ENCODE measurements around the gene VWA3B. TPM values are rescaled to one million over a fixed set of nuclear protein-coding genes. Genes with fewer than 3 reads are reported as not detected.
"Not testable (repeated sequence)": the region's sequence is repeated elsewhere in the genome, so short reads cannot be mapped to it uniquely, and the experiment has no call there.

VWA3B gene
- total RNA-seq, 1 donor from 2014 or later: not detected

GRCh38 chr2:98300141-98300874, 213.3 kb downstream of the VWA3B start:
- Histone ChIP-seq H3K27me3 (no peaks in the 10 kb centered on the region), H3K4me1 (peaks cover 0 to 3% of the 10 kb centered on the region in 2 donors), H3K36me3 (no peaks in the 10 kb centered on the region), H3K9me3 (no peaks in the 10 kb centered on the region), H3K27ac (no peak overlapping the region), H3K4me3 (no peak overlapping the region)
- no peak for TF ChIP-seq CTCF (IDR thresholded peaks at IDR 0.05)
- intact Hi-C loops (cut with DNase I): no loop called here
- no peak for DNase-seq (ENCODE audit: low spot score in 2 of 2)

- TF ChIP-seq CTCF (IDR thresholded peaks at IDR 0.05): no peak
- no peaks in the 10 kb centered on the region for H3K27me3 ChIP-seq
- intact Hi-C loops (cut with DNase I): no loop called here
- no peak overlapping the region for H3K4me3 ChIP-seq
- H3K4me1 ChIP-seq: no peaks in the 10 kb centered on the region
- no peak overlapping the region for H3K27ac ChIP-seq
- H3K36me3 ChIP-seq: no peaks in the 10 kb centered on the region
- no peaks in the 10 kb centered on the region for H3K9me3 ChIP-seq
- no peak for DNase-seq (ENCODE audit: low spot score in 2 of 2)
These were observed 214.5 kb downstream of the VWA3B start for GRCh38 chr2:98301469-98301868.

GRCh38 chr2:98307131-98307696, 220.2 kb downstream of the VWA3B start:
- intact Hi-C loops (cut with DNase I); H3K27me3 ChIP-seq; H3K4me1 ChIP-seq; H3K9me3 ChIP-seq; H3K27ac ChIP-seq; H3K36me3 ChIP-seq; H3K4me3 ChIP-seq; DNase-seq (ENCODE audit: low spot score in 2 of 2): not testable (repeated sequence)

- H3K27ac ChIP-seq: no peak overlapping the region
- no peak for DNase-seq (ENCODE audit: low spot score in 2 of 2)
- no peaks in the 10 kb centered on the region for H3K9me3 ChIP-seq
- no peak for TF ChIP-seq CTCF (IDR thresholded peaks at IDR 0.05)
- no peaks in the 10 kb centered on the region for H3K4me1 ChIP-seq
- H3K27me3 ChIP-seq: no peaks in the 10 kb centered on the region
- intact Hi-C loops (cut with DNase I): no loop called here
- H3K36me3 ChIP-seq: no peaks in the 10 kb centered on the region
- H3K4me3 ChIP-seq: no peak overlapping the region
These were observed 221.1 kb downstream of the VWA3B start for GRCh38 chr2:98308068-98308467.

- intact Hi-C loops (cut with DNase I): no loop called here
- no peaks in the 10 kb centered on the region for H3K36me3 ChIP-seq
- no peaks in the 10 kb centered on the region for H3K27me3 ChIP-seq
- no peak overlapping the region for H3K27ac ChIP-seq
- H3K4me3 ChIP-seq: no peak overlapping the region
- no peak for DNase-seq (ENCODE audit: low spot score in 2 of 2)
- no peak for TF ChIP-seq CTCF (IDR thresholded peaks at IDR 0.05)
- no peaks in the 10 kb centered on the region for H3K9me3 ChIP-seq
- no peaks in the 10 kb centered on the region for H3K4me1 ChIP-seq
These were observed 221.6 kb downstream of the VWA3B start for GRCh38 chr2:98308532-98308931.

- H3K27ac ChIP-seq: no peak overlapping the region
- H3K27me3 ChIP-seq: no peaks in the 10 kb centered on the region
- H3K36me3 ChIP-seq: no peaks in the 10 kb centered on the region
- H3K4me1 ChIP-seq: no peaks in the 10 kb centered on the region
- intact Hi-C loops (cut with DNase I): no loop called here
- no peak for TF ChIP-seq CTCF (IDR thresholded peaks at IDR 0.05)
- no peaks in the 10 kb centered on the region for H3K9me3 ChIP-seq
- no peak for DNase-seq (ENCODE audit: low spot score in 2 of 2)
- H3K4me3 ChIP-seq: no peak overlapping the region
These were observed 222.6 kb downstream of the VWA3B start for GRCh38 chr2:98309580-98309979.

Data from ascending aorta (tissue), 2 donors.